ENCODE results near the gene STXBP2.

STXBP2 gene

GRCh38 chr19:7603919-7604318 is 33.0 kb upstream of the STXBP2 start:
- POLR2A ChIA-PET: no interaction called here
- Histone ChIP-seq H3K9me3 (ENCODE audit: control insufficient read depth, insufficient read depth, low read depth, low read length) (no peaks in the 10 kb centered on the region), H3K27ac (ENCODE audit: extremely low read depth, low read depth, low read length) (no peak overlapping the region), H3K4me1 (ENCODE audit: control insufficient read depth, insufficient read depth, low read length) (no peaks in the 10 kb centered on the region; the same call in 1 of the 2 replicates), H3K4me3 (ENCODE audit: low read depth, low read length) (no peak overlapping the region), H3K36me3 (ENCODE audit: control insufficient read depth in 2 of 2, insufficient read depth in 1 of 2, low read length in 2 of 2) (peaks cover 5 to 16% of the 10 kb centered on the region in 2 experiments; a peak in 2 of 3 replicates)
- TF ChIP-seq ZNF169 (tag by site-specific recombination; IDR thresholded peaks at IDR 0.05) (no peak), ZBTB17 (tag by site-specific recombination; IDR thresholded peaks at IDR 0.05) (0 out of 2 replicates have a peak, but pooled peaks have one; percentile 5), ZNF274 (IDR thresholded peaks at IDR 0.05; ENCODE audit: low read length) (no peak), ZNF274 (tag by site-specific recombination; IDR thresholded peaks at IDR 0.05; ENCODE audit: borderline replicate concordance) (no peak), ZNF202 (tag by site-specific recombination; IDR thresholded peaks at IDR 0.05; ENCODE audit: borderline replicate concordance) (no peak), ZBTB48 (tag by site-specific recombination; IDR thresholded peaks at IDR 0.05) (0 out of 2 replicates have a peak, but pooled peaks have one; percentile 7)
- CTCF ChIA-PET: interaction anchor here (0.6 kb wide), 1 partner anchor 40 kb away, joined by 5 read pairs; no protein-coding TSS in a partner anchor

GRCh38 chr19:7605490-7606222 is 31.3 kb upstream of the STXBP2 start:
- H3K4me3 ChIP-seq (ENCODE audit: low read depth, low read length): no peak overlapping the region
- no peak overlapping the region for H3K27ac ChIP-seq (ENCODE audit: extremely low read depth, low read depth, low read length)
- ChIA-PET CTCF (interaction anchor here (1.2 to 1.3 kb wide), 3 partner anchors 9 to 75 kb away, joined by 5 to 9 read pairs (median 6); partner anchors contain the start of gene TRAPPC5), POLR2A (interaction anchor here (0.5 to 1.4 kb wide), 8 partner anchors 10 to 536 kb away, joined by 3 to 9 read pairs (median 4); partner anchors contain the start of genes CAMSAP3, PET100, XAB2 and ZNF557)
- no peaks in the 10 kb centered on the region; the same call in 1 of the 2 replicates for H3K4me1 ChIP-seq (ENCODE audit: control insufficient read depth, insufficient read depth, low read length)
- peaks cover 8 to 27% of the 10 kb centered on the region in 2 experiments; a peak in 2 of 3 replicates for H3K36me3 ChIP-seq (ENCODE audit: control insufficient read depth in 2 of 2, insufficient read depth in 1 of 2, low read length in 2 of 2)
- TF ChIP-seq SP3 (tag by site-specific recombination; IDR thresholded peaks at IDR 0.05) (peak; percentile 85), SP2 (tag by site-specific recombination; IDR thresholded peaks at IDR 0.05) (peak; percentile 70), KLF8 (tag by site-specific recombination; IDR thresholded peaks at IDR 0.05) (0 out of 2 replicates have a peak, but pooled peaks have one; percentile 18), ZNF843 (tag by site-specific recombination; IDR thresholded peaks at IDR 0.05) (no peak), ZBTB11 (tag by site-specific recombination; conservative IDR thresholded peaks at IDR 0.05; ENCODE audit: low read depth) (no peak), GFI1B (tag by site-specific recombination; IDR thresholded peaks at IDR 0.05) (no peak), ZBTB17 (tag by site-specific recombination; IDR thresholded peaks at IDR 0.05) (peak; percentile 56), ZNF341 (tag by site-specific recombination; IDR thresholded peaks at IDR 0.05; ENCODE audit: low read depth) (peak; percentile 77), ZNF366 (tag by site-specific recombination; conservative IDR thresholded peaks at IDR 0.05) (0 out of 2 replicates have a peak, but pooled peaks have one; percentile 29)
- no peaks in the 10 kb centered on the region for H3K9me3 ChIP-seq (ENCODE audit: control insufficient read depth, insufficient read depth, low read depth, low read length)

- ChIA-PET POLR2A (interaction anchor here (1.0 to 1.4 kb wide), 3 partner anchors 11 to 23 kb away, joined by 4 to 9 read pairs (median 7); partner anchors contain the start of genes CAMSAP3, PET100 and XAB2), CTCF (interaction anchor here (1.2 to 1.3 kb wide), 3 partner anchors 10 to 74 kb away, joined by 5 to 9 read pairs (median 6); partner anchors contain the start of gene TRAPPC5)
- Histone ChIP-seq H3K4me1 (ENCODE audit: control insufficient read depth, insufficient read depth, low read length) (no peaks in the 10 kb centered on the region; the same call in 1 of the 2 replicates), H3K9me3 (ENCODE audit: control insufficient read depth, insufficient read depth, low read depth, low read length) (no peaks in the 10 kb centered on the region), H3K36me3 (ENCODE audit: control insufficient read depth in 2 of 2, insufficient read depth in 1 of 2, low read length in 2 of 2) (peaks cover 8 to 33% of the 10 kb centered on the region in 2 experiments; a peak in 2 of 3 replicates), H3K4me3 (ENCODE audit: low read depth, low read length) (no peak overlapping the region), H3K27ac (ENCODE audit: extremely low read depth, low read depth, low read length) (no peak overlapping the region)
- TF ChIP-seq KLF17 (tag by site-specific recombination; IDR thresholded peaks at IDR 0.05): no peak
- no peak for TF ChIP-seq ZNF785 (tag by site-specific recombination; IDR thresholded peaks at IDR 0.05)
- no peak for TF ChIP-seq EGR2 (tag by site-specific recombination; IDR thresholded peaks at IDR 0.05; ENCODE audit: low read depth)
- no peak for TF ChIP-seq ZNF148 (tag by site-specific recombination; IDR thresholded peaks at IDR 0.05; ENCODE audit: borderline replicate concordance)
- no peak for TF ChIP-seq ZNF223 (tag by site-specific recombination; IDR thresholded peaks at IDR 0.05)
- TF ChIP-seq ZNF114 (tag by site-specific recombination; IDR thresholded peaks at IDR 0.05): no peak
- TF ChIP-seq ZNF211 (tag by site-specific recombination; IDR thresholded peaks at IDR 0.05; ENCODE audit: low read depth): no peak
- TF ChIP-seq ZFHX2 (tag by site-specific recombination; conservative IDR thresholded peaks at IDR 0.05): no peak
- no peak for TF ChIP-seq ZNF621 (tag by site-specific recombination; IDR thresholded peaks at IDR 0.05)
- TF ChIP-seq BCL11A (tag by site-specific recombination; IDR thresholded peaks at IDR 0.05; ENCODE audit: low read depth): no peak
These were observed 30.6 kb upstream of the STXBP2 start for GRCh38 chr19:7606289-7606688.
